GM19023 (cell line): ENCODE data around the gene PLXDC1.
"Not testable (repeated sequence)": the region's sequence is repeated elsewhere in the genome, so short reads cannot be mapped to it uniquely, and the experiment has no call there.

Experiments
- ATAC-seq: cut with Tn5 transposase; IDR thresholded peaks from one replicate; pipeline ENCODE4 v1.9.1; 2021; ENCODE audit warnings: mild to moderate bottlenecking, moderate library complexity; ENCODE audit not compliant: unreplicated experiment

Gene PLXDC1

GRCh38 chr17:39069114-39069756, 82.2 kb downstream of the PLXDC1 start:
- no peak for ATAC-seq

- no peak for ATAC-seq
Measured at GRCh38 chr17:39064819-39065218, 86.6 kb downstream of the PLXDC1 start.

- ATAC-seq: no peak
Measured at GRCh38 chr17:39064374-39064773, 87.1 kb downstream of the PLXDC1 start.

GRCh38 chr17:39063681-39064069, 87.8 kb downstream of the PLXDC1 start:
- ATAC-seq: no peak

- no peak for ATAC-seq
Measured at GRCh38 chr17:39062846-39063680, 88.4 kb downstream of the PLXDC1 start.

- no peak for ATAC-seq
Measured at GRCh38 chr17:39058524-39058923, 92.9 kb downstream of the PLXDC1 start.

- no peak for ATAC-seq
Measured at GRCh38 chr17:39057701-39058206, 93.7 kb downstream of the PLXDC1 start.

- no peak for ATAC-seq
Measured at GRCh38 chr17:39054111-39054645, 97.3 kb downstream of the PLXDC1 start.

- ATAC-seq: not testable (repeated sequence)
Measured at GRCh38 chr17:39052423-39052822, 99.0 kb downstream of the PLXDC1 start.

- ATAC-seq: no peak
Measured at GRCh38 chr17:39051001-39051585, 100.3 kb downstream of the PLXDC1 start.

GRCh38 chr17:39045948-39046679, 105.3 kb downstream of the PLXDC1 start:
- ATAC-seq: no peak

GRCh38 chr17:39036009-39036408, 115.4 kb downstream of the PLXDC1 start:
- no peak for ATAC-seq

- not testable (repeated sequence) for ATAC-seq
Measured at GRCh38 chr17:39035578-39035977, 115.9 kb downstream of the PLXDC1 start.

GRCh38 chr17:39028690-39029089, 122.7 kb downstream of the PLXDC1 start:
- no peak for ATAC-seq

GRCh38 chr17:39027455-39028035, 123.9 kb downstream of the PLXDC1 start:
- no peak for ATAC-seq

GRCh38 chr17:39026980-39027451, 124.4 kb downstream of the PLXDC1 start:
- ATAC-seq: no peak

GRCh38 chr17:39026346-39026745, 125.1 kb downstream of the PLXDC1 start:
- ATAC-seq: not testable (repeated sequence)

GRCh38 chr17:39022924-39023323, 128.5 kb downstream of the PLXDC1 start:
- no peak for ATAC-seq

- ATAC-seq: not testable (repeated sequence)
Measured at GRCh38 chr17:39020037-39020436, 131.4 kb downstream of the PLXDC1 start.
